B cell (primary cell): Measurements from ENCODE around the gene SSR1. TPM values are rescaled to one million over a fixed set of nuclear protein-coding genes. Genes with fewer than 3 reads are reported as not detected.

ENCODE experiments used
- ATAC-seq: fragments of 200-7000 bp; cut with Tn5 transposase; one replicate; pipeline ENCODE4 v1.10.0; 2021; ENCODE audit warnings: low read depth, mild to moderate bottlenecking, moderate number of reproducible peaks, moderate library complexity
- CTCF ChIA-PET: fragments of 350-600 bp; sonication (Branson Sonifier 250); formaldehyde crosslinking; loops from one replicate; lab custom pipeline; 2021; ENCODE audit warnings: antibody characterized with exemption, inconsistent platforms; lab: Charles Lee
- POLR2A ChIA-PET: fragments of 350-600 bp; sonication (Branson Sonifier 250); formaldehyde crosslinking; loops from one replicate; lab custom pipeline; 2021; ENCODE audit warnings: antibody characterized with exemption; lab: Charles Lee
- DNase-seq: peaks from one replicate; pipeline ENCODE4 v3.0.0; 2013
- H2AFZ ChIP-seq: 2 replicates; pipeline ENCODE4 v1.6.1; 2012; ENCODE audit warnings: mild to moderate bottlenecking, low read depth, low read length; ENCODE audit not compliant: insufficient read depth, poor library complexity, severe bottlenecking
- H3K27ac ChIP-seq, 2 donors: 1 replicate in 1 of 2; 2 replicates in 1 of 2; pipeline ENCODE4 v1.5.1; 2012 to 2013; ENCODE audit warnings: low read length in 2 of 2, mild to moderate bottlenecking in 2 of 2, moderate library complexity in 1 of 2
- H3K27me3 ChIP-seq, 4 experiments: fragments of 200-600 bp in 1 of 4; sonication (generic) in 1 of 4; replicated peaks in 1 of 4; 1 replicate in 2 of 4; 2 replicates in 2 of 4; pipeline versions ENCODE4 v1.6.1 to v1.7.0; 2013 to 2016; ENCODE audit warnings: low read length in 3 of 4, mild to moderate bottlenecking in 2 of 4, mixed read lengths in 1 of 4, moderate library complexity in 1 of 4; ENCODE audit not compliant: insufficient read depth in 4 of 4, control insufficient read depth in 3 of 4; ENCODE audit errors: control extremely low read depth in 1 of 4
- H3K36me3 ChIP-seq, 2 experiments: replicated peaks in 1 of 2; 1 replicate in 1 of 2; 2 replicates in 1 of 2; pipeline versions ENCODE4 v1.6.1 to v1.7.1; 2013; ENCODE audit warnings: low read length in 1 of 2; ENCODE audit not compliant: insufficient read depth in 2 of 2, control insufficient read depth in 1 of 2; ENCODE audit errors: control extremely low read depth in 1 of 2, extremely low read depth in 1 of 2
- H3K4me1 ChIP-seq, 2 donors: fragments of 200-600 bp in 1 of 2; sonication (generic) in 1 of 2; 1 replicate in 1 of 2; 2 replicates in 1 of 2; pipeline versions ENCODE4 v1.5.1 to v1.6.1; 2013 to 2017; ENCODE audit warnings: low read length in 2 of 2; ENCODE audit not compliant: control insufficient read depth in 2 of 2, insufficient read depth in 2 of 2
- H3K4me2 ChIP-seq: replicated peaks from 2 replicates; pipeline ENCODE3; 2012; ENCODE audit warnings: mild to moderate bottlenecking, low read depth, low read length; ENCODE audit not compliant: poor library complexity, severe bottlenecking
- H3K4me3 ChIP-seq, 5 experiments: fragments of 200-600 bp in 1 of 5; sonication (generic) in 1 of 5; 1 replicate in 3 of 5; 2 replicates in 2 of 5; pipeline versions ENCODE4 v1.5.1 to v1.7.0; 2011 to 2016; ENCODE audit warnings: low read length in 4 of 5, mild to moderate bottlenecking in 4 of 5, low read depth in 2 of 5, control low read depth in 1 of 5, moderate library complexity in 1 of 5; ENCODE audit not compliant: insufficient read depth in 1 of 5; ENCODE audit errors: control extremely low read depth in 1 of 5, extremely low read depth in 1 of 5
- H3K79me2 ChIP-seq: fragments of 200-600 bp; sonication (generic); one replicate; pipeline ENCODE4 v1.6.0; 2016; ENCODE audit warnings: low read length; ENCODE audit not compliant: control insufficient read depth, insufficient read depth
- H3K9ac ChIP-seq: fragments of 200-600 bp; sonication (generic); 2 replicates; pipeline ENCODE4 v1.6.1; 2017; ENCODE audit warnings: mild to moderate bottlenecking, low read length, moderate library complexity
- H3K9me3 ChIP-seq, 3 donors: one replicate each; pipeline versions ENCODE4 v1.6.1 to v1.7.1; 2013; ENCODE audit warnings: low read length in 2 of 3; ENCODE audit not compliant: control insufficient read depth in 2 of 3, insufficient read depth in 1 of 3; ENCODE audit errors: control extremely low read depth in 1 of 3
- H4K20me1 ChIP-seq: 2 replicates; pipeline ENCODE4 v1.6.0; 2012; ENCODE audit warnings: mild to moderate bottlenecking, low read length; ENCODE audit not compliant: insufficient read depth, control insufficient read depth, poor library complexity, severe bottlenecking
- H3K27ac Mint-ChIP-seq: one replicate; pipeline ENCODE4 v1.8.0; 2021; ENCODE audit warnings: mixed read lengths
- H3K27me3 Mint-ChIP-seq: one replicate; pipeline ENCODE4 v1.8.0; 2021; ENCODE audit warnings: mixed read lengths
- H3K4me1 Mint-ChIP-seq: one replicate; pipeline ENCODE4 v1.8.0; 2021; ENCODE audit warnings: mixed read lengths
- H3K4me3 Mint-ChIP-seq: one replicate; pipeline ENCODE4 v1.8.0; 2021; ENCODE audit warnings: mixed read lengths
- H3K9me3 Mint-ChIP-seq: one replicate; pipeline ENCODE4 v1.8.0; 2022; ENCODE audit warnings: mixed read lengths; ENCODE audit not compliant: insufficient read depth
- CTCF ChIP-seq: fragments of 200-600 bp; IDR thresholded peaks from one replicate; pipeline ENCODE4 v1.8.0; 2022; ENCODE audit warnings: antibody characterized with exemption, mild to moderate bottlenecking
- EZH2 ChIP-seq: IDR thresholded peaks from 2 replicates; pipeline ENCODE4 v1.6.1; 2012; ENCODE audit warnings: borderline replicate concordance, low read depth, mild to moderate bottlenecking, moderate library complexity, low read length; ENCODE audit not compliant: insufficient read depth, poor library complexity, severe bottlenecking
- WGBS: methylation state at CpG from one replicate; pipeline ENCODE4 v1.1.5; 2013; ENCODE audit warnings: missing lambda C conversion rate; ENCODE audit not compliant: insufficient coverage; 5-methylcytosine and 5-hydroxymethylcytosine counted together
- intact Hi-C: fragments of 100-400 bp; cut with micrococcal nuclease; formaldehyde crosslinking; loops from one replicate; pipeline ENCODE4 v1.10.0; 2022
- polyA plus RNA-seq: library from polyadenylated mRNA; depleted of rRNA; stranded (reverse); fragments of >200 nt; gene quantifications from 2 replicates; pipeline ENCODE4 v1.2.3, GENCODE V29; 2012
- total RNA-seq, 2 donors: library from RNA; stranded (reverse); fragments of 120-200 nt in 1 of 2; gene quantifications; 1 replicate in 1 of 2; 2 replicates in 1 of 2; pipeline versions ENCODE4 v1.2.3 to v1.2.4, GENCODE V29; 2013 to 2022

SSR1 gene
- total and polyA plus RNA-seq, 2 donors (not counting 1 experiment from before 2014, with no cell fraction given): 15.9 to 81.6 TPM

DNA sequence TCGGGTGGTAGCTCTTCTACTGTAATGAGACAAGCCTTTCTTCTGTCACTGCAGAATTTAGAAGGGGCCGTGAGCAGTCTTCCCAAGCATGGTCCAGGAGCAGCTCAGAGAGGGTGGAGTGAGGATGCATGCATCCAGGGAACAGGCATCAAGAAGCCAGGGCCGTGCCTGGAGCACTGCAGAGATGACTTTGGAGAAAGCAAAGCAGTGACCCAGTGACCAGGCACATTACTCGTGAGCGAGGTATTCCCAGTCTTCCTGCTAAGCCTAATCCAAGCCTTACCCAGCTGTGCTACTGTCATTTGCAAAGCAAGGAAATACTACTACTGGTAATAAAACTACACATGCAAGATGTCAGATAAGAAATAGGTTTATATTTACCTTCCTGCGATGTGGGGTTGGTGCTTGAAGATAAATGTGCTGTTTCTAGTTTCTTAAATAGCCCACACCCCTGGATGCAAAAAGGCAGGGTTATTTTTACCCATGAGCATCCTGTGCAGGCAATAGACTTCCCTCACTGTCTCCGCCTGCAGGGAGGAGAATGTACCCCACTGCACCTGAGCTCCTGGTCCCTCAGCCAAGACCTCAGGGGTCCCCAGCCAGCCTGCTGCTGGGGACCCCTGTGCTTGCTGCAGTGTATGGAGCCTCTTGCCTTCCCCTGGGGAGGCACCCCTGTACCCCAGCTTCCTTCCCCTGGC, 62.9 kb downstream of the SSR1 start:
- intact Hi-C loops: loop anchor here (10.0 kb wide), 1 partner anchor 345 kb away; no protein-coding TSS in a partner anchor
- ATAC-seq (peak; percentile 31), DNase-seq (no peak)
- Histone ChIP-seq H3K4me2 (no peak overlapping the region), H3K4me3 (no peak overlapping the region), H3K9ac (no peak overlapping the region), H3K79me2 (no peaks in the 10 kb centered on the region), H3K27me3 (no peaks in the 10 kb centered on the region), H3K9me3 (no peaks in the 10 kb centered on the region), H3K4me1 (peaks cover 0 to 8% of the 10 kb centered on the region in 2 donors), H2AFZ (no peak overlapping the region), H3K36me3 (peaks cover 0 to 71% of the 10 kb centered on the region in 2 experiments), H4K20me1 (peaks cover 15% of the 10 kb centered on the region), H3K27ac (no peak overlapping the region)
- ChIA-PET POLR2A (no interaction called here), CTCF (interaction anchor here (1.1 to 1.7 kb wide), 3 partner anchors 11 to 573 kb away, joined by 3 to 5 read pairs (median 4); no protein-coding TSS in a partner anchor)
- Mint-ChIP-seq H3K4me1 (peaks cover 17% of the 10 kb centered on the region), H3K27ac (peak overlapping the region; percentile 46), H3K9me3 (no peaks in the 10 kb centered on the region), H3K4me3 (no peak overlapping the region), H3K27me3 (no peaks in the 10 kb centered on the region)
- 74% methylated on average over 6 of the region's 7 CpGs for WGBS
- TF ChIP-seq EZH2 (no peak), CTCF (no peak)

DNA sequence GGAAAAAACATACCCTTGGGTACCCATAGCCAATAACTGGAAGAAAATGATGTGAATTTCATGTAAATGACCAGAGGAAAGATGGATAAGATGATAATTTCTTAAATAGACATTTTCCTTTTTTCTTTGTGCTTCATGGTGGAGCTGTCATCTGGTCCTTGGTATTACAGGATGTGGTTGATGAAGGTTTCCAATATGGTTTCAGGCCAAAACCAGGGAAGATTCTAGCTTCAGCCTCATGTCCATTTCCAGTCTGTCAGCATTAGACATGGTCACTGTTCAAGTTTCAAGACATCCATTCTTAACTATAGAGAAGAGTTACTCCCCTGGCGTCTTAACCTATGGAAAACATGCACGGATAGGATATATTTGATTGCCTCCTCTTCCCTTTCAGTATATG, 63.6 kb downstream of the SSR1 start:
- H2AFZ ChIP-seq: no peak overlapping the region
- WGBS: no CpG with 5 or more reads among the region's 2 CpGs
- H3K4me3 ChIP-seq: no peak overlapping the region
- H3K36me3 ChIP-seq: peaks cover 1 to 76% of the 10 kb centered on the region in 2 experiments
- Mint-ChIP-seq H3K4me1 (peaks cover 17% of the 10 kb centered on the region), H3K27ac (no peak overlapping the region), H3K27me3 (no peaks in the 10 kb centered on the region), H3K9me3 (no peaks in the 10 kb centered on the region), H3K4me3 (no peak overlapping the region)
- TF ChIP-seq EZH2 (no peak), CTCF (no peak)
- H3K4me1 ChIP-seq: peaks cover 0 to 8% of the 10 kb centered on the region in 2 donors
- ChIA-PET POLR2A (no interaction called here), CTCF (interaction anchor here (1.1 to 1.7 kb wide), 3 partner anchors 10 to 573 kb away, joined by 3 to 5 read pairs (median 4); no protein-coding TSS in a partner anchor)
- H4K20me1 ChIP-seq: peaks cover 19% of the 10 kb centered on the region
- H3K79me2 ChIP-seq: peaks cover 1% of the 10 kb centered on the region
- H3K27me3 ChIP-seq: no peaks in the 10 kb centered on the region
- DNase-seq: no peak
- intact Hi-C loops: loop anchor here (10.0 kb wide), 1 partner anchor 345 kb away; no protein-coding TSS in a partner anchor
- no peaks in the 10 kb centered on the region for H3K9me3 ChIP-seq
- ATAC-seq: no peak
- no peak overlapping the region for H3K9ac ChIP-seq
- no peak overlapping the region for H3K27ac ChIP-seq
- no peak overlapping the region for H3K4me2 ChIP-seq
